Esophagus muscularis mucosa (tissue), 4 donors: ENCODE data around the gene UHRF1.

Experiments
- EP300 ChIP-seq: sonication (generic); formaldehyde crosslinking; IDR thresholded peaks from one replicate; pipeline ENCODE4 v1.6.1; 2017; ENCODE audit warnings: antibody characterized with exemption
- POLR2A ChIP-seq: fragments of 450-650 bp; IDR thresholded peaks from one replicate; pipeline ENCODE4 v1.6.1; 2017; ENCODE audit warnings: antibody characterized with exemption, moderate library complexity, mild to moderate bottlenecking, low read depth
- POLR2AphosphoS5 ChIP-seq, 2 donors: sonication (generic); formaldehyde crosslinking; IDR thresholded peaks; one replicate each; pipeline ENCODE4 v1.6.1; 2017; ENCODE audit warnings: antibody characterized with exemption in 2 of 2
- TF ChIP-seq, protein P1 (sequence below), 3 experiments: fragments of 200-600 bp in 2 of 3; fragments of 450-650 bp in 1 of 3; sonication (generic) in 2 of 3; IDR thresholded peaks; one replicate each; pipeline ENCODE4 v1.5.1; 2017 to 2019; ENCODE audit warnings: antibody characterized with exemption in 3 of 3, mild to moderate bottlenecking in 2 of 3, moderate library complexity in 1 of 3

DNA sequence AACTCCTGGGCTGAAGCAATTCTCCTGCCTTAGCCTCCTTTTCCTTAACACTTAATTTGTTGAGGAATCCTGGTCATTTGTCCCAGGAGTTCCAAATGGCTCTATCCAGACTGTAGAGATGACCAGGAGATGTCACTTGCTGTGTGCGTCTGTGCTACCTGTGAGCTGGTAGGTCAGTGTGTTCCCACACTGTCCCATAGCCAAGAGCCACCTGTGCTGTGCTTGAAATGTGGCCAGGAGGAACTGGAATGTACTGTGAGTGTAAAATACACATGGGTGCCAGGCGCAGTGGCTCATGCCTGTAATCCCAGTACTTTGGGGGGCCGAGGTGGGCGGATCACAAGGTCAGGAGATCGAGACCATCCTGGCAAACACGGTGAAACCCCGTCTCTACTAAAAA, 30.2 kb downstream of the UHRF1 start:
- TF ChIP-seq, protein P1, sequence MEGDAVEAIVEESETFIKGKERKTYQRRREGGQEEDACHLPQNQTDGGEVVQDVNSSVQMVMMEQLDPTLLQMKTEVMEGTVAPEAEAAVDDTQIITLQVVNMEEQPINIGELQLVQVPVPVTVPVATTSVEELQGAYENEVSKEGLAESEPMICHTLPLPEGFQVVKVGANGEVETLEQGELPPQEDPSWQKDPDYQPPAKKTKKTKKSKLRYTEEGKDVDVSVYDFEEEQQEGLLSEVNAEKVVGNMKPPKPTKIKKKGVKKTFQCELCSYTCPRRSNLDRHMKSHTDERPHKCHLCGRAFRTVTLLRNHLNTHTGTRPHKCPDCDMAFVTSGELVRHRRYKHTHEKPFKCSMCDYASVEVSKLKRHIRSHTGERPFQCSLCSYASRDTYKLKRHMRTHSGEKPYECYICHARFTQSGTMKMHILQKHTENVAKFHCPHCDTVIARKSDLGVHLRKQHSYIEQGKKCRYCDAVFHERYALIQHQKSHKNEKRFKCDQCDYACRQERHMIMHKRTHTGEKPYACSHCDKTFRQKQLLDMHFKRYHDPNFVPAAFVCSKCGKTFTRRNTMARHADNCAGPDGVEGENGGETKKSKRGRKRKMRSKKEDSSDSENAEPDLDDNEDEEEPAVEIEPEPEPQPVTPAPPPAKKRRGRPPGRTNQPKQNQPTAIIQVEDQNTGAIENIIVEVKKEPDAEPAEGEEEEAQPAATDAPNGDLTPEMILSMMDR (IDR thresholded peaks at IDR 0.05): no peak
- TF ChIP-seq POLR2AphosphoS5 (IDR thresholded peaks at IDR 0.05) (no peak), POLR2A (no peak), EP300 (no peak)
